Epidermal melanocyte (primary cell): ENCODE results near the gene CST6.
"Not testable (repeated sequence)": the region's sequence is repeated elsewhere in the genome, so short reads cannot be mapped to it uniquely, and the experiment has no call there.

ENCODE experiments used
- DNase-seq: peaks from one replicate; pipeline ENCODE4 v3.0.0; 2011; ENCODE audit warnings: low spot score; ENCODE audit not compliant: insufficient read length

CST6 gene

GRCh38 chr11:65983589-65983987 lies 28.2 kb upstream of the CST6 start:
- DNase-seq: no peak

GRCh38 chr11:65987336-65987735 lies 24.5 kb upstream of the CST6 start:
- no peak for DNase-seq

- peak; percentile 94 for DNase-seq
These were observed 22.8 kb upstream of the CST6 start for GRCh38 chr11:65988791-65989592.

- no peak for DNase-seq
These were observed 19.8 kb upstream of the CST6 start for GRCh38 chr11:65992056-65992455.

GRCh38 chr11:65997286-65997685 lies 14.5 kb upstream of the CST6 start:
- DNase-seq: no peak

- peak; percentile 95 for DNase-seq
These were observed 9.7 kb upstream of the CST6 start, which contains the start of the genes BANF1 and EIF1AD for GRCh38 chr11:66001942-66002647. Gene BANF1, plus strand, starts transcription at chr11:66002503. Its CDS starts 748 bp downstream, at chr11:66003251. Gene EIF1AD, minus strand, starts transcription at chr11:66002157. Its CDS starts 1,768 bp downstream, at chr11:66000389.

- DNase-seq: no peak
These were observed 9.1 kb upstream of the CST6 start for GRCh38 chr11:66002648-66003225.

- no peak for DNase-seq
These were observed 8.5 kb upstream of the CST6 start for GRCh38 chr11:66003291-66003690.

GRCh38 chr11:66004186-66004585 lies 7.6 kb upstream of the CST6 start:
- DNase-seq: no peak

GRCh38 chr11:66006134-66006890 lies 5.5 kb upstream of the CST6 start:
- DNase-seq: no peak

- no peak for DNase-seq
These were observed 5.0 kb upstream of the CST6 start for GRCh38 chr11:66006891-66007176.

- DNase-seq: no peak
These were observed 4.6 kb upstream of the CST6 start for GRCh38 chr11:66007201-66007634.

GRCh38 chr11:66008095-66008467 lies 3.7 kb upstream of the CST6 start:
- no peak for DNase-seq

GRCh38 chr11:66008468-66009101 lies 3.2 kb upstream of the CST6 start:
- no peak for DNase-seq

GRCh38 chr11:66010036-66010435 lies 1.8 kb upstream of the CST6 start:
- not testable (repeated sequence) for DNase-seq

- DNase-seq: no peak
These were observed 496 bp upstream of the CST6 start for GRCh38 chr11:66011239-66011784.

- no peak for DNase-seq
These were observed 650 bp downstream of the CST6 start for GRCh38 chr11:66012371-66012945.

- DNase-seq: no peak
These were observed 1.3 kb downstream of the CST6 start for GRCh38 chr11:66012946-66013761.

- DNase-seq: no peak
These were observed 1.9 kb downstream of the CST6 start for GRCh38 chr11:66013762-66014100.
